GM12878 (cell line): ENCODE results near the gene FMNL2. TPM values are rescaled to one million over a fixed set of nuclear protein-coding genes. Genes with fewer than 3 reads are reported as not detected.

Source experiments
- ATAC-seq: fragments of 200-7000 bp; cut with Tn5 transposase; 3 replicates; pipeline ENCODE4 v1.9.1; 2020; ENCODE audit warnings: mild to moderate bottlenecking, moderate library complexity
- BruUV-seq: library from RNA; stranded (reverse); fragments of 400-500 nt; replicated peaks from 2 replicates; lab custom pipeline; 2021; lab: Mats Ljungman, UMichigan
- CTCF ChIA-PET: fragments of 300-600 bp; sonication (Branson Sonifier 250); formaldehyde crosslinking; extraction: SDS; loops from one replicate; lab custom pipeline; 2021; ENCODE audit warnings: inconsistent platforms; lab: Yijun Ruan, JAX
- POLR2A ChIA-PET: fragments of 350-600 bp; formaldehyde crosslinking; extraction: SDS; loops from one replicate; lab custom pipeline; 2021; ENCODE audit warnings: inconsistent platforms; lab: Charles Lee
- RAD21 ChIA-PET: fragments of 300-600 bp; sonication (Branson Sonifier 250); formaldehyde crosslinking; loops from one replicate; lab custom pipeline; 2023; ENCODE audit warnings: antibody characterized with exemption; ENCODE audit not compliant: unreplicated experiment; lab: Charles Lee
- SMC1A ChIA-PET: fragments of 300-600 bp; sonication (Branson Sonifier 250); formaldehyde crosslinking; loops from one replicate; lab custom pipeline; 2023; ENCODE audit not compliant: unreplicated experiment, uncharacterized antibody; lab: Charles Lee
- DNase-seq: peaks from one replicate; pipeline ENCODE4 v3.0.0-alpha.2; 2011; ENCODE audit warnings: low read depth, low spot score
- FAIRE-seq: peaks from 3 replicates; lab custom pipeline; 2011; peaks lifted over from hg19 to GRCh38; lab: Jason Lieb, UNC
- H2AFZ ChIP-seq: 2 replicates; pipeline ENCODE4 v1.6.0; 2011; ENCODE audit warnings: low read depth, low read length, control low read depth; ENCODE audit not compliant: control insufficient read depth
- H3K27ac ChIP-seq: 2 replicates; pipeline ENCODE4 v1.5.1; 2011; ENCODE audit warnings: control low read depth; ENCODE audit not compliant: control insufficient read depth, insufficient read depth
- H3K27me3 ChIP-seq, 2 experiments: replicated peaks in 1 of 2; 2 replicates each; pipeline versions ENCODE4 v1.6.0 to v1.6.1; 2011; ENCODE audit warnings: low read length in 1 of 2; ENCODE audit not compliant: control insufficient read depth in 2 of 2, insufficient read depth in 2 of 2
- H3K36me3 ChIP-seq, 2 experiments: 2 replicates each; pipeline ENCODE4 v1.5.1; 2011; ENCODE audit warnings: low read length in 1 of 2; ENCODE audit not compliant: control insufficient read depth in 2 of 2, insufficient read depth in 2 of 2
- H3K4me1 ChIP-seq: 2 replicates; pipeline ENCODE4 v1.6.1; 2011; ENCODE audit warnings: mild to moderate bottlenecking, low read length, moderate library complexity, mixed read lengths; ENCODE audit not compliant: control insufficient read depth, insufficient read depth
- H3K4me2 ChIP-seq: 2 replicates; pipeline ENCODE4 v1.6.0; 2011; ENCODE audit warnings: control low read depth; ENCODE audit not compliant: control insufficient read depth, insufficient read depth
- H3K4me3 ChIP-seq: fragments of 200-600 bp; sonication (generic); 2 replicates; pipeline ENCODE4 v1.5.1; 2016
- H3K79me2 ChIP-seq: 2 replicates; pipeline ENCODE4 v1.6.0; 2011; ENCODE audit warnings: low read length; ENCODE audit not compliant: control insufficient read depth, insufficient read depth
- H3K9ac ChIP-seq: 2 replicates; pipeline ENCODE4 v1.8.0; 2011; ENCODE audit warnings: low read length, control low read depth, mixed read lengths; ENCODE audit not compliant: control insufficient read depth, insufficient read depth
- H3K9me3 ChIP-seq: replicated peaks from 3 replicates; pipeline ENCODE4 v1.5.1; 2011; ENCODE audit warnings: mild to moderate bottlenecking, low read length; ENCODE audit not compliant: control insufficient read depth, insufficient read depth
- H4K20me1 ChIP-seq: 2 replicates; pipeline ENCODE4 v1.6.0; 2011; ENCODE audit not compliant: control insufficient read depth, insufficient read depth
- BCL3 ChIP-seq: IDR thresholded peaks from 2 replicates; pipeline ENCODE4 v1.6.1; 2011; ENCODE audit warnings: borderline replicate concordance, low read depth, mild to moderate bottlenecking, moderate library complexity, low read length; ENCODE audit not compliant: insufficient read depth, poor library complexity, severe bottlenecking
- BHLHE40 ChIP-seq, 2 experiments: fragments of 450-650 bp in 1 of 2; IDR thresholded peaks; 2 replicates each; pipeline ENCODE4 v1.6.1; 2011 to 2017; ENCODE audit warnings: low read depth in 2 of 2, borderline replicate concordance in 1 of 2, improper control_type of control experiment in 1 of 2, low read length in 1 of 2, mild to moderate bottlenecking in 1 of 2
- FOXK2 ChIP-seq: fragments of 450-650 bp; IDR thresholded peaks from 2 replicates; pipeline ENCODE4 v1.6.1; 2017; ENCODE audit warnings: mild to moderate bottlenecking, moderate library complexity
- MEF2B ChIP-seq: fragments of 450-650 bp; IDR thresholded peaks from 2 replicates; pipeline ENCODE4 v1.6.1; 2018; ENCODE audit warnings: mild to moderate bottlenecking, moderate library complexity; ENCODE audit not compliant: partially characterized antibody, poor library complexity, severe bottlenecking
- MTA2 ChIP-seq: fragments of 450-650 bp; IDR thresholded peaks from 2 replicates; pipeline ENCODE4 v1.6.1; 2016; ENCODE audit warnings: low read depth, mild to moderate bottlenecking, moderate library complexity
- TCF12 ChIP-seq: IDR thresholded peaks from 2 replicates; pipeline ENCODE4 v1.6.1; 2011; ENCODE audit warnings: low read depth, mild to moderate bottlenecking, low read length
- ZBTB33 ChIP-seq: fragments of 450-650 bp; IDR thresholded peaks from 2 replicates; pipeline ENCODE4 v1.6.1; 2017; ENCODE audit warnings: mild to moderate bottlenecking
- ZBTB40 ChIP-seq: fragments of 450-650 bp; IDR thresholded peaks from 2 replicates; pipeline ENCODE4 v1.6.1; 2016; ENCODE audit warnings: mild to moderate bottlenecking, moderate library complexity, borderline replicate concordance
- ZNF24 ChIP-seq: fragments of 450-650 bp; IDR thresholded peaks from 2 replicates; pipeline ENCODE4 v1.6.1; 2017; ENCODE audit warnings: antibody characterized with exemption, mild to moderate bottlenecking
- WGBS: methylation state at CpG from one replicate; pipeline ENCODE4 v1.1.6; 2016; ENCODE audit warnings: low lambda C conversion rate; ENCODE audit not compliant: insufficient replicate concordance, insufficient coverage; ENCODE audit errors: missing lambda C conversion rate; 5-methylcytosine and 5-hydroxymethylcytosine counted together
- in situ Hi-C: fragments of 300-500 bp; cut with MboI; formaldehyde crosslinking; loops from 9 replicates; pipeline ENCODE4 v1.14.3; 2018; ENCODE audit warnings: mixed read lengths
- intact Hi-C: fragments of 100-400 bp; cut with micrococcal nuclease; formaldehyde crosslinking; loops from one replicate; pipeline ENCODE4 v1.14.2; 2022; ENCODE audit not compliant: unreplicated experiment
- polyA plus RNA-seq, 11 experiments: library from polyadenylated mRNA; depleted of rRNA in 4 of 11; unstranded in 6 of 11; stranded (reverse) in 5 of 11; fragments of >200 nt; fragmentation: Nextera tagmentation in 4 of 11; fragmentation: Illumina TruSeq in 1 of 11; extraction: Ambion mirVana in 4 of 11; extraction: Trizol in 1 of 11; gene quantifications; 1 replicate in 1 of 11; 2 replicates in 10 of 11; pipeline versions ENCODE4 v1.2.1 to v1.2.3, GENCODE V29; 2011 to 2016; ENCODE audit warnings: inconsistent platforms in 2 of 11, missing spikeins in 2 of 11, low read depth in 1 of 11
- total RNA-seq, 4 experiments: library from RNA; depleted of rRNA in 3 of 4; stranded (reverse); fragments of >200 nt in 3 of 4; fragmentation: Illumina TruSeq in 1 of 4; extraction: Trizol in 1 of 4; gene quantifications; 2 replicates each; pipeline versions ENCODE4 v1.2.1 to v1.2.3, GENCODE V29; 2013 to 2021

FMNL2 gene
- total and polyA plus RNA-seq, 10 of the 15 experiments (the other 5 are each of a cell fraction or from before 2014, with no cell fraction given) = 0.13 to 9.9 (median 0.35) TPM

GRCh38 chr2:152513029-152513428 lies 178.1 kb downstream of the FMNL2 start:
- BruUV-seq = no TSS peak

More at GRCh38 chr2:152513029-152513428, 178.1 kb downstream of the FMNL2 start:
- intact Hi-C loops (no loop called here), in situ Hi-C loops (no loop called here)
- ChIA-PET CTCF (interaction anchor here (1.3 kb wide), 1 partner anchor 16 kb away, joined by 4 read pairs; no protein-coding TSS in a partner anchor), POLR2A (no interaction called here), SMC1A (interaction anchor here (1.2 to 1.9 kb wide), 5 partner anchors 11 to 123 kb away, joined by 3 to 6 read pairs (median 4); no protein-coding TSS in a partner anchor), RAD21 (interaction anchor here (1.3 kb wide), 1 partner anchor 105 kb away, joined by 3 read pairs; no protein-coding TSS in a partner anchor)
- DNase-seq (no peak), FAIRE-seq (no peak), ATAC-seq (peak; percentile 58)
- Histone ChIP-seq H3K9me3 (no peaks in the 10 kb centered on the region), H4K20me1 (no peaks in the 10 kb centered on the region), H3K79me2 (no peaks in the 10 kb centered on the region), H2AFZ (no peak overlapping the region), H3K4me1 (no peaks in the 10 kb centered on the region), H3K27me3 (no peaks in the 10 kb centered on the region), H3K9ac (no peak overlapping the region), H3K4me3 (no peak overlapping the region), H3K36me3 (no peaks in the 10 kb centered on the region), H3K4me2 (no peak overlapping the region), H3K27ac (no peak overlapping the region)
- TF ChIP-seq MTA2 = peak; percentile 74
- no peak for TF ChIP-seq ZBTB33
- TF ChIP-seq BCL3 = no peak
- no peak for TF ChIP-seq TCF12
- TF ChIP-seq ZNF24 = no peak
- no peak for TF ChIP-seq FOXK2
- no peak for TF ChIP-seq ZBTB40
- peak; percentile 12 for TF ChIP-seq MEF2B
- TF ChIP-seq BHLHE40 (IDR thresholded peaks at IDR 0.05; ENCODE audit: borderline replicate concordance in 1 of 2, low read depth in 2 of 2, low read length in 1 of 2) = peak; percentile 54 to 73; a peak in 3 of 4 replicates
- 59% methylated on average over 4 of the region's 4 CpGs for WGBS
